ENCODE results near the gene PLPP2. TPM values are rescaled to one million over a fixed set of nuclear protein-coding genes. Genes with fewer than 3 reads are reported as not detected.

Gene PLPP2
- total and polyA plus RNA-seq, 2 of the 13 experiments (the other 11 are each of a cell fraction or from before 2014, with no cell fraction given) = not detected

GRCh38 chr19:335072-335471, 43.9 kb upstream of the PLPP2 start:
- ChIA-PET CTCF (ENCODE audit: low intra/inter-chr PET ratio, low total read pairs) (no interaction called here), POLR2A (no interaction called here)
- DNase-seq (ENCODE audit: low spot score) = no peak
- Histone ChIP-seq H2AFZ (ENCODE audit: low read length) (no peak overlapping the region), H3K4me3 (replicated peaks in 1 of 3; ENCODE audit: insufficient read depth in 1 of 3, low read depth in 2 of 3, low read length in 3 of 3) (no peak overlapping the region), H3K79me2 (ENCODE audit: insufficient read depth, low read length) (peaks cover 51% of the 10 kb centered on the region), H4K20me1 (ENCODE audit: insufficient read depth, low read length) (peaks cover 39% of the 10 kb centered on the region), H3K4me1 (ENCODE audit: insufficient read depth, low read length) (peaks cover 34% of the 10 kb centered on the region), H3K27ac (ENCODE audit: extremely low read length, insufficient read depth, low read length) (no peak overlapping the region), H3K9ac (ENCODE audit: insufficient read depth, low read depth, low read length) (no peak overlapping the region), H3K4me2 (ENCODE audit: low read depth, low read length) (no peak overlapping the region), H3K36me3 (replicated peaks in 1 of 2; ENCODE audit: control insufficient read depth in 1 of 2, insufficient read depth in 2 of 2, low read length in 2 of 2) (peaks cover 10 to 28% of the 10 kb centered on the region in 2 experiments; a peak in 4 of 5 replicates), H3K27me3 (ENCODE audit: control insufficient read depth in 1 of 2, insufficient read depth in 2 of 2, low read length in 2 of 2) (no peaks in the 10 kb centered on the region), H3K9me3 (ENCODE audit: low read length) (no peaks in the 10 kb centered on the region)
- peak; percentile 89 for ATAC-seq
- no peak for FAIRE-seq
- no TSS peak for BruUV-seq (replicated peaks)
- 90% methylated on average over 4 of the region's 9 CpGs for WGBS (ENCODE audit: low lambda C conversion rate)
- in situ Hi-C loops (cut with HindIII; ENCODE audit: extremely low pct_ligation_motif_present, low pct_unique_long_range_greater_than_20kb) = no loop called here
- intact Hi-C loops (cut with micrococcal nuclease; ENCODE audit: unreplicated experiment) = no loop called here
- TF ChIP-seq, protein P1, sequence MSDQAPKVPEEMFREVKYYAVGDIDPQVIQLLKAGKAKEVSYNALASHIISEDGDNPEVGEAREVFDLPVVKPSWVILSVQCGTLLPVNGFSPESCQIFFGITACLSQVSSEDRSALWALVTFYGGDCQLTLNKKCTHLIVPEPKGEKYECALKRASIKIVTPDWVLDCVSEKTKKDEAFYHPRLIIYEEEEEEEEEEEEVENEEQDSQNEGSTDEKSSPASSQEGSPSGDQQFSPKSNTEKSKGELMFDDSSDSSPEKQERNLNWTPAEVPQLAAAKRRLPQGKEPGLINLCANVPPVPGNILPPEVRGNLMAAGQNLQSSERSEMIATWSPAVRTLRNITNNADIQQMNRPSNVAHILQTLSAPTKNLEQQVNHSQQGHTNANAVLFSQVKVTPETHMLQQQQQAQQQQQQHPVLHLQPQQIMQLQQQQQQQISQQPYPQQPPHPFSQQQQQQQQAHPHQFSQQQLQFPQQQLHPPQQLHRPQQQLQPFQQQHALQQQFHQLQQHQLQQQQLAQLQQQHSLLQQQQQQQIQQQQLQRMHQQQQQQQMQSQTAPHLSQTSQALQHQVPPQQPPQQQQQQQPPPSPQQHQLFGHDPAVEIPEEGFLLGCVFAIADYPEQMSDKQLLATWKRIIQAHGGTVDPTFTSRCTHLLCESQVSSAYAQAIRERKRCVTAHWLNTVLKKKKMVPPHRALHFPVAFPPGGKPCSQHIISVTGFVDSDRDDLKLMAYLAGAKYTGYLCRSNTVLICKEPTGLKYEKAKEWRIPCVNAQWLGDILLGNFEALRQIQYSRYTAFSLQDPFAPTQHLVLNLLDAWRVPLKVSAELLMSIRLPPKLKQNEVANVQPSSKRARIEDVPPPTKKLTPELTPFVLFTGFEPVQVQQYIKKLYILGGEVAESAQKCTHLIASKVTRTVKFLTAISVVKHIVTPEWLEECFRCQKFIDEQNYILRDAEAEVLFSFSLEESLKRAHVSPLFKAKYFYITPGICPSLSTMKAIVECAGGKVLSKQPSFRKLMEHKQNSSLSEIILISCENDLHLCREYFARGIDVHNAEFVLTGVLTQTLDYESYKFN (CRISPR knock-in tag; conservative IDR thresholded peaks at IDR 0.05) = peak; percentile 40; the same call in 1 of the 2 replicates
- no peak for TF ChIP-seq FOXA1 (IDR thresholded peaks at IDR 0.05)
- peak; percentile 30; the same call in 1 of the 2 replicates for TF ChIP-seq FOXA1 (CRISPR knock-in tag; IDR thresholded peaks at IDR 0.05)
- peak; percentile 62 for TF ChIP-seq BCL6 (CRISPR knock-in tag; IDR thresholded peaks at IDR 0.05)
- TF ChIP-seq, protein P2, sequence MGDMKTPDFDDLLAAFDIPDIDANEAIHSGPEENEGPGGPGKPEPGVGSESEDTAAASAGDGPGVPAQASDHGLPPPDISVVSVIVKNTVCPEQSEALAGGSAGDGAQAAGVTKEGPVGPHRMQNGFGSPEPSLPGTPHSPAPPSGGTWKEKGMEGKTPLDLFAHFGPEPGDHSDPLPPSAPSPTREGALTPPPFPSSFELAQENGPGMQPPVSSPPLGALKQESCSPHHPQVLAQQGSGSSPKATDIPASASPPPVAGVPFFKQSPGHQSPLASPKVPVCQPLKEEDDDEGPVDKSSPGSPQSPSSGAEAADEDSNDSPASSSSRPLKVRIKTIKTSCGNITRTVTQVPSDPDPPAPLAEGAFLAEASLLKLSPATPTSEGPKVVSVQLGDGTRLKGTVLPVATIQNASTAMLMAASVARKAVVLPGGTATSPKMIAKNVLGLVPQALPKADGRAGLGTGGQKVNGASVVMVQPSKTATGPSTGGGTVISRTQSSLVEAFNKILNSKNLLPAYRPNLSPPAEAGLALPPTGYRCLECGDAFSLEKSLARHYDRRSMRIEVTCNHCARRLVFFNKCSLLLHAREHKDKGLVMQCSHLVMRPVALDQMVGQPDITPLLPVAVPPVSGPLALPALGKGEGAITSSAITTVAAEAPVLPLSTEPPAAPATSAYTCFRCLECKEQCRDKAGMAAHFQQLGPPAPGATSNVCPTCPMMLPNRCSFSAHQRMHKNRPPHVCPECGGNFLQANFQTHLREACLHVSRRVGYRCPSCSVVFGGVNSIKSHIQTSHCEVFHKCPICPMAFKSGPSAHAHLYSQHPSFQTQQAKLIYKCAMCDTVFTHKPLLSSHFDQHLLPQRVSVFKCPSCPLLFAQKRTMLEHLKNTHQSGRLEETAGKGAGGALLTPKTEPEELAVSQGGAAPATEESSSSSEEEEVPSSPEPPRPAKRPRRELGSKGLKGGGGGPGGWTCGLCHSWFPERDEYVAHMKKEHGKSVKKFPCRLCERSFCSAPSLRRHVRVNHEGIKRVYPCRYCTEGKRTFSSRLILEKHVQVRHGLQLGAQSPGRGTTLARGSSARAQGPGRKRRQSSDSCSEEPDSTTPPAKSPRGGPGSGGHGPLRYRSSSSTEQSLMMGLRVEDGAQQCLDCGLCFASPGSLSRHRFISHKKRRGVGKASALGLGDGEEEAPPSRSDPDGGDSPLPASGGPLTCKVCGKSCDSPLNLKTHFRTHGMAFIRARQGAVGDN (CRISPR knock-in tag; IDR thresholded peaks at IDR 0.05) = peak; percentile 45
- no peak for TF ChIP-seq ZBED4 (CRISPR knock-in tag; IDR thresholded peaks at IDR 0.05; ENCODE audit: borderline replicate concordance)
- TF ChIP-seq AGO2 (optimal IDR thresholded peaks at IDR 0.05; ENCODE audit: low read depth, low read length) = peak; percentile 4
- TF ChIP-seq GRHL1 (CRISPR knock-in tag; conservative IDR thresholded peaks at IDR 0.05) = no peak
- peak; percentile 47 for TF ChIP-seq RARA (CRISPR knock-in tag; IDR thresholded peaks at IDR 0.05)
